Endothelial cell of umbilical vein (primary cell): ENCODE measurements around the gene MRNIP. TPM values are rescaled to one million over a fixed set of nuclear protein-coding genes. Genes with fewer than 3 reads are reported as not detected.

Experiments used
- BruUV-seq: library from RNA; stranded (reverse); fragments of 400-500 nt; replicated peaks from 2 replicates; lab custom pipeline; 2021; lab: Mats Ljungman, UMichigan
- CTCF ChIA-PET: fragments of 300-600, 350-600 bp; sonication (Branson Sonifier 250); formaldehyde crosslinking; loops from one replicate; lab custom pipeline; 2021; ENCODE audit warnings: antibody characterized with exemption, inconsistent platforms; lab: Charles Lee
- POLR2A ChIA-PET: fragments of 300-600, 350-600 bp; sonication (Branson Sonifier 250); formaldehyde crosslinking; loops from one replicate; lab custom pipeline; 2021; ENCODE audit warnings: antibody characterized with exemption, inconsistent platforms; lab: Charles Lee
- DNase-seq: peaks from one replicate; pipeline ENCODE4 v3.0.0-alpha.2; 2011; ENCODE audit warnings: low read depth, low spot score
- FAIRE-seq: peaks from 2 replicates; lab custom pipeline; 2011; peaks lifted over from hg19 to GRCh38; lab: Jason Lieb, UNC
- H2AFZ ChIP-seq: 2 replicates; pipeline ENCODE4 v1.6.0; 2012; ENCODE audit warnings: low read depth, low read length, control low read depth, inconsistent platforms
- H3K27ac ChIP-seq: 2 replicates; pipeline ENCODE4 v1.5.1; 2011; ENCODE audit warnings: low read depth, mild to moderate bottlenecking, control low read depth, low read length, moderate library complexity; ENCODE audit not compliant: insufficient read depth
- H3K27me3 ChIP-seq, 2 experiments: 2 replicates each; pipeline versions ENCODE4 v1.6.0 to v1.6.1; 2011; ENCODE audit warnings: low read length in 2 of 2, mixed read lengths in 1 of 2; ENCODE audit not compliant: control insufficient read depth in 2 of 2, insufficient read depth in 2 of 2
- H3K36me3 ChIP-seq, 2 experiments: 2 replicates in 1 of 2; 3 replicates in 1 of 2; pipeline ENCODE4 v1.5.1; 2011; ENCODE audit warnings: low read length in 2 of 2, mild to moderate bottlenecking in 1 of 2, moderate library complexity in 1 of 2; ENCODE audit not compliant: control insufficient read depth in 2 of 2, insufficient read depth in 2 of 2; ENCODE audit errors: extremely low read depth in 1 of 2
- H3K4me1 ChIP-seq: 3 replicates; pipeline ENCODE4 v1.5.1; 2011; ENCODE audit warnings: mild to moderate bottlenecking, low read length; ENCODE audit not compliant: control insufficient read depth, insufficient read depth; ENCODE audit errors: extremely low read depth
- H3K4me2 ChIP-seq: 2 replicates; pipeline ENCODE4 v1.6.1; 2011; ENCODE audit warnings: low read length, control low read depth, mixed read lengths; ENCODE audit not compliant: insufficient read depth
- H3K4me3 ChIP-seq, 3 experiments: fragments of 200-600 bp in 1 of 3; sonication (generic), shearing (Covaris generic) in 1 of 3; replicated peaks in 1 of 3; 2 replicates each; pipeline ENCODE4 v1.5.1; 2011 to 2016; ENCODE audit warnings: control low read depth in 3 of 3, low read length in 3 of 3, mild to moderate bottlenecking in 2 of 3, inconsistent platforms in 1 of 3, low read depth in 1 of 3, moderate library complexity in 1 of 3; ENCODE audit not compliant: insufficient read depth in 1 of 3
- H3K79me2 ChIP-seq: 2 replicates; pipeline ENCODE4 v1.6.0; 2012; ENCODE audit warnings: low read length, inconsistent platforms; ENCODE audit not compliant: control insufficient read depth, insufficient read depth
- H3K9ac ChIP-seq: replicated peaks from 2 replicates; pipeline ENCODE3; 2011; ENCODE audit warnings: low read length, control low read depth; ENCODE audit not compliant: insufficient read depth; ENCODE audit errors: extremely low read depth
- H3K9me1 ChIP-seq: replicated peaks from 3 replicates; pipeline ENCODE4 v1.6.0; 2011; ENCODE audit warnings: mild to moderate bottlenecking, low read length; ENCODE audit not compliant: control insufficient read depth, insufficient read depth; ENCODE audit errors: extremely low read depth
- H3K9me3 ChIP-seq: replicated peaks from 2 replicates; pipeline ENCODE4 v1.5.1; 2012; ENCODE audit warnings: low read length, inconsistent platforms; ENCODE audit not compliant: control insufficient read depth, insufficient read depth
- H4K20me1 ChIP-seq: replicated peaks from 2 replicates; pipeline ENCODE3; 2011; ENCODE audit warnings: mild to moderate bottlenecking, low read length; ENCODE audit not compliant: control insufficient read depth, insufficient read depth; ENCODE audit errors: extremely low read depth
- CTCF ChIP-seq, 2 donors: IDR thresholded peaks; 1 replicate in 1 of 2; 2 replicates in 1 of 2; pipeline ENCODE4 v1.5.1; 2011; ENCODE audit warnings: low read length in 2 of 2, mild to moderate bottlenecking in 2 of 2, moderate library complexity in 2 of 2, control low read depth in 1 of 2, inconsistent platforms in 1 of 2, low read depth in 1 of 2; ENCODE audit not compliant: insufficient read depth in 1 of 2; ENCODE audit errors: extremely low read depth in 1 of 2
- EZH2 ChIP-seq: IDR thresholded peaks from 2 replicates; pipeline ENCODE4 v1.6.1; 2012; ENCODE audit warnings: borderline replicate concordance, low read depth, mild to moderate bottlenecking, moderate library complexity, low read length, inconsistent platforms; ENCODE audit not compliant: severe bottlenecking
- FOS ChIP-seq: IDR thresholded peaks from 2 replicates; pipeline ENCODE4 v1.6.1; 2011; ENCODE audit warnings: mild to moderate bottlenecking, low read length, moderate library complexity, borderline replicate concordance; ENCODE audit not compliant: insufficient read depth
- GATA2 ChIP-seq: IDR thresholded peaks from 2 replicates; pipeline ENCODE4 v1.7.0; 2011; ENCODE audit warnings: low read depth, mild to moderate bottlenecking, moderate library complexity, mixed read lengths, low read length; ENCODE audit not compliant: insufficient read length, insufficient read depth
- JUN ChIP-seq: IDR thresholded peaks from 2 replicates; pipeline ENCODE4 v1.6.1; 2011; ENCODE audit warnings: borderline replicate concordance, low read depth; ENCODE audit not compliant: insufficient read length, insufficient read depth
- MAX ChIP-seq: IDR thresholded peaks from 2 replicates; pipeline ENCODE4 v1.6.1; 2011; ENCODE audit not compliant: insufficient read depth, insufficient read length
- MYC ChIP-seq: IDR thresholded peaks from one replicate; pipeline ENCODE4 v1.6.1; 2011; ENCODE audit warnings: mild to moderate bottlenecking, low read depth, low read length
- POLR2A ChIP-seq: IDR thresholded peaks from 2 replicates; pipeline ENCODE4 v1.6.1; 2012; ENCODE audit warnings: low read depth, mild to moderate bottlenecking, control low read depth, low read length
- POLR2AphosphoS5 ChIP-seq: IDR thresholded peaks from 2 replicates; pipeline ENCODE4 v1.6.1; 2012; ENCODE audit warnings: low read depth, mild to moderate bottlenecking, control low read depth, low read length, moderate library complexity; ENCODE audit not compliant: insufficient read depth
- dilution Hi-C: fragments of 300-500 bp; cut with MboI; formaldehyde crosslinking; loops from one replicate; pipeline ENCODE4 v1.15.0; 2019; ENCODE audit warnings: low sequenced_read_pairs; ENCODE audit not compliant: extremely low pct_ligation_motif_present
- intact Hi-C: fragments of 100-400 bp; cut with micrococcal nuclease; formaldehyde crosslinking; loops from one replicate; pipeline ENCODE4 v1.10.0; 2022
- polyA plus RNA-seq, 4 experiments: library from polyadenylated mRNA; depleted of rRNA in 3 of 4; stranded (reverse) in 3 of 4; unstranded in 1 of 4; fragments of >200 nt; gene quantifications; 2 replicates each; pipeline versions ENCODE4 v1.2.1 to v1.2.3, GENCODE V29; 2011 to 2012; ENCODE audit warnings: missing spikeins in 1 of 4
- total RNA-seq: library from RNA; stranded (reverse); gene quantifications from 2 replicates; pipeline ENCODE4 v1.2.3, GENCODE V29; 2021

The MRNIP gene
- total and polyA plus RNA-seq, 2 donors (not counting 3 experiments of a cell fraction or from before 2014, with no cell fraction given), result 17.1 to 19.1 TPM

GRCh38 chr5:179824745-179825112 lies 33.9 kb downstream of the MRNIP start:
- H3K9ac ChIP-seq, result no peak overlapping the region
- ChIA-PET CTCF (interaction anchor here (1.6 kb wide), 1 partner anchor 23 kb away, joined by 8 read pairs; no protein-coding TSS in a partner anchor), POLR2A (no interaction called here)
- no peak overlapping the region for H3K27ac ChIP-seq
- FAIRE-seq (no peak), DNase-seq (no peak)
- no peaks in the 10 kb centered on the region for H3K9me1 ChIP-seq
- H3K79me2 ChIP-seq, result peaks cover 56% of the 10 kb centered on the region
- no TSS peak for BruUV-seq
- no peaks in the 10 kb centered on the region for H3K27me3 ChIP-seq
- H3K4me2 ChIP-seq, result no peak overlapping the region
- H3K4me3 ChIP-seq, result no peak overlapping the region
- H2AFZ ChIP-seq, result no peak overlapping the region
- H3K36me3 ChIP-seq, result peaks cover 30 to 52% of the 10 kb centered on the region in 2 experiments
- TF ChIP-seq MAX (no peak), POLR2AphosphoS5 (no peak), FOS (no peak), EZH2 (no peak)
- peaks cover 23% of the 10 kb centered on the region for H3K4me1 ChIP-seq
- H3K9me3 ChIP-seq, result no peaks in the 10 kb centered on the region
- dilution Hi-C loops, result no loop called here
- H4K20me1 ChIP-seq, result peaks cover 10% of the 10 kb centered on the region
- intact Hi-C loops, result loop anchor here (5.0 kb wide), 2 partner anchors 248 to 267 kb away; partner anchors contain the start of gene RNF130

- ChIA-PET POLR2A (no interaction called here), CTCF (no interaction called here)
- Histone ChIP-seq H3K79me2 (peaks cover 56% of the 10 kb centered on the region), H4K20me1 (peaks cover 10% of the 10 kb centered on the region), H3K4me2 (no peak overlapping the region), H3K9me3 (no peaks in the 10 kb centered on the region), H3K27ac (no peak overlapping the region), H3K9ac (no peak overlapping the region), H3K4me3 (no peak overlapping the region), H2AFZ (no peak overlapping the region), H3K9me1 (no peaks in the 10 kb centered on the region), H3K27me3 (no peaks in the 10 kb centered on the region), H3K36me3 (peaks cover 29 to 49% of the 10 kb centered on the region in 2 experiments), H3K4me1 (peaks cover 28% of the 10 kb centered on the region)
- FAIRE-seq, result no peak
- no peak for DNase-seq
- TF ChIP-seq POLR2AphosphoS5 (no peak), CTCF (IDR thresholded peaks at IDR 0.05; ENCODE audit: extremely low read depth in 1 of 2, insufficient read depth in 1 of 2, low read depth in 1 of 2, low read length in 2 of 2) (no peak), JUN (no peak), EZH2 (no peak), FOS (no peak), MYC (no peak), MAX (no peak), POLR2A (no peak), GATA2 (no peak)
- dilution Hi-C loops, result no loop called here
- intact Hi-C loops, result loop anchor here (5.0 kb wide), 2 partner anchors 248 to 267 kb away; partner anchors contain the start of gene RNF130
- BruUV-seq, result no TSS peak
These were observed 34.5 kb downstream of the MRNIP start for GRCh38 chr5:179823937-179824744.
